GM21367 (cell line): ENCODE measurements around the gene CXXC5.
A peak's percentile ranks its signal among the peaks of the same experiment; 100 is the strongest.

Source experiments
- ATAC-seq: cut with Tn5 transposase; IDR thresholded peaks from one replicate; pipeline ENCODE4 v1.9.1; 2021; ENCODE audit not compliant: unreplicated experiment

Gene CXXC5

DNA sequence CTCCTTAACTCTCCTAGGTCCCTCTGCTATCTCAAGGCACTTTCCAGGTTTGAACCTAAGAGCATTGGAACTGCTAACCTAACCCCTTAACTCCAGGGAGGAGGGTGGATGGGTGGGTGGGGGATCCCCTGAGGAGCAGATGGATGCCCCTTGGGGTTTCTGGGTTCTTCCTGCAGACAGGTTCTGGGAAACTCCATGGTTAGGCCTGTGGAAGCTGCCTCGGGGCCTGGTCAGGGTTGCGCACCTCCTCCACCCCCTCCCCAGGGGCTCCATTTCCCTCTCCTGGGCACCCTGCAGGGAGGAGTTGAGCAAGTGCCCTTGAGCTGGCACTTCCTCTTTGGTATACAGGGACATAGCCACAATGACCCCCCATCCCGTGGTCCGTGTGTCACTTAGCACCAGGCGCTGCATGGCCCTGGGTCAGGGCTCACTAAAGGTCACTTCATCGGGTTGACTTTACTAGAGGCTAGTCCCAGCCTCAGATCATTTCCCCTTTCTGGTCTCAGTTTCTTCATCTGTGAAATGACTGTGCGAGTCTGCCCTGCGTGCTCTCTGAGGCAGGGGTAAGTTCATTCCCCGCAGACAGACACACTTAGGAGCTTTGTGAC lies 16.0 kb downstream of the CXXC5 start:
- peak; percentile 31 for ATAC-seq

DNA sequence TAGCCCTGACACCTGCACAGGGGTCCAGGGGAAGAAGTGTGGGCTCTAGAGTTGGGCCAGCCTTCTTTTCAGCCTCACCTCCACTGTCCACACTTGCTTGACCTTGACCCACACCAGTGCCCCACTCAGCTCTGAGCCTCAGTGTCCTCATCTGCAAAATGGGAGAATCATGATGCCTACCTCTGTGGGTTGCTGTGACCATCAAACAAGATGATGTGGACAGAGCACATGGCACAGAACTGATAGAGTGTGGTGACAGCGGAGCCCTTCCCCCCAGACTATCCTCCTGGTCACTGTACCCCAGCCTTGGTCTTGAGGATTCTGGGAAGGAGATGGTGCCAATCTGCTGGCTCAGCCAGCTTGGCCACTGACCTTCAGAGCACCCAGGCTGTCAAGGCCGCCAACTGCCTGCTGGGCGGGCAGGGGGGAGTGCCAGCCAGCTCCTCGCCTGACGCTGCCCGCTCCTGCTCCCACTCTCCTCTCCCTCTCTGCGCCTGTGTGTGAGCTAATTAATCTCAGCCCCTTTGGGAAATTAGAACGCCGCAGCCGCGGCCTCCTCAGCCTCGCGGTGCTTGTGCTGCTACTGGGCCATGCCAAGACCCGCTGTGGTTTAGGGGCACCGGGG lies 16.7 kb downstream of the CXXC5 start:
- no peak for ATAC-seq

DNA sequence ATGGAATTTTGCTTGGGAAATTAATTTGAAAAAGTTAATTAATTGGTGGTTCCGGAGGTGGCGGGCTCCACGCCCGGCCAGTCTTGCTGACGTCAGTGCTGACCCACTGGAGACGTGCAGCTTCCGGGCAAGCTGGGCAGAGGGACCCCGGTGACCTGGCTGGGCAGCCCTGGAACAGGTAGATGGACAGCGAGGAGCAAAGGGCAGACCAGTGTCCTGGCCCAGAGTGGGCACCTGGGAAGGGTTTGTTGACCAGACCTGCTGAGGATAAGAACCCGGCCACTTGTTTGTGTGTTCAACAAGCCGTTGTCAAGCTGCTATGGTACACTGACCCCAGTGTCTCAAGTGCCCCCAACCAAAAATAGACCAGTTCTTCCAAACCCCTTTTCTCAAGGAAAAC lies 17.5 kb downstream of the CXXC5 start:
- no peak for ATAC-seq

DNA sequence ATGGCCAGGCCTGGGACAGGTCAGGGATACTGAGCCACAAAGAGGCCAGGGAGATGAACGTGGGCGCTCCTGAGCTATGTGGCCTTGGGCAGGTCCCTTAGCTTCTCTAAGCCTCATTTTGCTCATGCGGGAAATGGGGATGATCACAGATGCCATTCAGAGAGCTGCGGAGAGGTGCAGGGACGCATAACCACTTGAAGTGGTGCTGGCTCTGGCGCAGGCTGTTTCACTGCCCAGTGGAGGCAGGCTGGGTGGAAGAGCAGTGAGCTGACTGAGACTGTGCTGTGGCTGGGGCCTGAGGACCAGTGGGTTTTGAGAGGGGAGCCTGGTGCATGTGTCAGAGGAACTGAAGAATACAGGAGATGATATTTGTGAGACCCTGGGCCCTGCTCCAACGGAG lies 18.4 kb downstream of the CXXC5 start:
- no peak for ATAC-seq

DNA sequence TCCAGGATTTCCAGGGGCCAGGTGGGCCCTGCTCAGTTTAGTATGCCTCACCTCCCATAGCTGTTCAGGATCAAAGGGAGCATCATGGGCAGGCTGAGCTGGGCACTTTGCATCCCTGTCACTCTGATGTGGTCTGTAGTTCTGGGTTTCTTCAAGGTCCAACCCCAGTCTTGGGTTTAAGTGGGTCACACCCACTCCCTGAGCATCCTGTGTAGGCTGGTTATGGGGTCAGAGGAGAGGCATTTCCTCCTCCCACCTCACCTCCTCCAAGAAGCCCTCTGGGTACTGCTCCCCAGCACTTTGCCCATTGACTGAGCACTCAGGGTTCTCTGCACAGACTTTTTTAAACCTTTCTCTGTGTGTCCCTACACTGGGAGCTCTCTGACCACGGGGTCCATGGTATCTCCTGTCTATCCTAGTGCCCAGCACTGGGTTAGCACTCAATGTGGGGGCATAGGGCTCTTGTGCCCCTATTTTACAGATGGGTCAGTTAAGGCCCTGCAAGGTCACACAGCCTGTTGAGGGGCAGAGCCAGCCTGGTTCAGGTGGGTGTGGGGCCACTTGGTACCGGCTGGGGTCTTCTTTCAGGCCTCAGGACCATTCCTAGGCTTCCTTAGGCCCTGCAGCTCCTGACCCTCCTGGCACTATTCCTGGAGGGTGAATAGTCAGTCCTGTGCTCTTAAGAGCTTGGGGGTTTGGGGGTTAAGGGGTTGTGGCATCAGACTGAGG lies 19.0 kb downstream of the CXXC5 start:
- ATAC-seq, result no peak

DNA sequence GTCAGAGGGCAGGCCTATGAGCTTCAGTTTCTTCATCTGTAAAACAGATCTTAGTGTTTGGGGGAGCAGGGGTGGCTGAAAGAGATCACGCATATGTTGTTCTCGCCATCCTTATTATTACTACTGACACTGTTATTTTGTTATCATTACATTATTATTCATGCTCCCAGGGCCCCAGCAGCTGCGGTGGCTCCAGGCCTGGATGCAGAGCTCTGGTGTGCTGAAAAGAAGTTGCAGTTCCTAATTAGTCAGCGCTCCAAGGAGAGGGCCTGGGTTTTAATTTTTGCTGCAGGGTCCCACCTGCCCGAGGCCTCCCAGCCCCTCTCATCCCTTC lies 19.5 kb downstream of the CXXC5 start:
- ATAC-seq, result no peak

DNA sequence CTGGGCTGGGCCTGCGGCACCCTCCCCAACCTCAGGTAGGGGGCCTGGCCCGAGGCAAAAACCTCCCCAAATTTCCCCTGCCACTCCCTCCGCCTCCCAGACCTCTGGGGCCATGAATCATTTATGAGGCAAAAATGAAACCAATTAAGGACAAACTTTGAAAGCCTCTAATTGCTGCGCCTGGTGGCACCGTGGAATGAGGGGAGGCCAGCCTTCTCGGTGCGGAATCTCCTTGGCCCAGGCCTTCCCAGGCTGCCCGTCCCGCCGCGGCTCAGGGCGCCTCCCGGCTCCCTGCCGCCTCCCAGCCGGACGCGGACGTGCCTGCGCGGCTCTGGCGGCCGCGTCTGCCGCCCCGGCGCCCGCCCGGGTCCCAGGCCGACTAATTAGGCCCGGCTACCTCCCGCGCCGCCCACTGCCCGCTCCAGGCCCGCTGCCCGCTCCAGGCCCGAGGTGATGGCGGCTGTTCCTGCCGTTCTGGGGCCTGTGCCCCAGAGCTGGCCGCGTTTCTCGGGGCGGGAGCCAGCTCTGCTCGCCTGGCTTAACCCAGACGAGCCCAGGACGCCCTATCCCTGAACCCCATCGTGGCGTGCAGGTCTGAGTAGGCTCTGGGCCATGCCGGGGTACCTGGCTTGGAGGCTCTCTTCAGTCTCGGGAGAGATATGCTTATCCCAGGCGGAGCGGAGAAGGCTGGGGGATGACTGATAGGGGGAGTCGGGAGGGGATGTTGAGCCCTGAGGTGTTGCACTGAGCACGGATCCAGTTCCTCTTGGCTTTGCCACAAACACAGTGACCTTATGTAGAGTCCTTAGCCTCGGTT lies 20.1 kb downstream of the CXXC5 start:
- ATAC-seq, result no peak

DNA sequence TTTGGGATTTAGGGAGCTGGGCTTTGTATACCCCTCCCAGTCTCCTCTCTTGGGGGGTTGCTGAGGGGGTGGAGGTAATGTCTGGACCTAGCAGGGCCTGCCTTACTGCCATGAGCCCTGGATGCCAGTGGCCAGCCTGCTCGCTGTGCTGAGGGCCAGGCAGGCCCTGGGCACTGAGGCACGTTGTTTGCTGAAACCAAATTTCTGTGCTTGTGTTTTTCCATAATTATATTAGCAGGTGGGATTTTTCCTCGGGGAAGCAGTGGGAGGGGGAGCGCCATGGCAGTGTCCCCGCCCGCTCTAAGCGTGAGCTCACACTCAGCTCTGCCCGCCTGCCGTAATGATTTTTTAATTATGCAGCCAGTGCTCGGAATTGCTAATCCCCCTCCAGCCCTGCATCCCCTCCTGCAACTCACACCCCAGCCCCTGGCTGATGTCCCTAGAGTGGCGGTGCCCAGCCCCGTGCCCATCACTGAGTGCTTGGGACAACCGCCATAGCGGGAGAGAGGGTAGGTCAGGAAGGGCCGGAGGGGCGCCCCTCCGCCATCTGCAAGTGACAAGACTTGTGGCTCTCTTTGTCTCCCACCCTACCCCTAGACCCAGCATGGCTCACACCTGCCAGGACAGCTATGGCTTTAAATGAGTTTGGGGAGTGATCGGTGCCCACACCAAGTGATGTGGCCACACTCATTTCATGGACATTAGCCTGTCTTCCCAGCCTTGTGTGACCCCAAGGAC lies 20.9 kb downstream of the CXXC5 start:
- no peak for ATAC-seq

DNA sequence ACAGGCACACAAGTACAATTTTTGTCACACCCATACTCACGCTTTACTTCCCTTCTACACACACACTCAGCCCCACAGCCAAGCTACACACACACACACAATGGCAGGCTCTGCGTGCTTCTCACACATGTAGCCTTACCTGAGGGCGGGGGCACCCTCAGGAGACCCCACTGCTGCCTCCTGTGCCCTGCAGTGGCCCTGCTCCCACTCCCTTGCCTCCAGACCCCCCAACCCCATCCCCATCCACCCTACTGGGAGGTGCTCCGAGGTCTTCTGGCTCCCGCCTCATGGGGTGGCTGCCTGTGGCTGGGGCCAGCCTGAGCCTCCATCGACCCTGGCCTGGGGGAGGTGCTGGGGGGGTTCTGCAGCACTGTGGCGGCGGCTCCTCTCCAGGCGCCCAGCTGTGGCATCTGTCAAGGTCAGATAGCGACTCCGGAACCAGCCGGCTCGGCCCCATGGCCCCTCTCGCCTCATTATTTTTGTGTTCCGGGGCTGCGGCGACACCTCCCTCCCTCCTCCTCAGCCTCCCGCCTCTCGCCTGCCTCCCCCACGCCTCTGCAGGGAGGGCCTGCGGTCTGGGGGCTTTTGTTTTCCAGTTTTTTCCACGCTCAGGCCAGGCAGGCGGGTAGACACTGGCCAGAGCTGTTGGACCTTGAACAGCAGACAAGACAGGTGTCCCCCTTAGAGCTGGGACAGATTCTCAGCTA lies 21.7 kb downstream of the CXXC5 start:
- no peak for ATAC-seq

DNA sequence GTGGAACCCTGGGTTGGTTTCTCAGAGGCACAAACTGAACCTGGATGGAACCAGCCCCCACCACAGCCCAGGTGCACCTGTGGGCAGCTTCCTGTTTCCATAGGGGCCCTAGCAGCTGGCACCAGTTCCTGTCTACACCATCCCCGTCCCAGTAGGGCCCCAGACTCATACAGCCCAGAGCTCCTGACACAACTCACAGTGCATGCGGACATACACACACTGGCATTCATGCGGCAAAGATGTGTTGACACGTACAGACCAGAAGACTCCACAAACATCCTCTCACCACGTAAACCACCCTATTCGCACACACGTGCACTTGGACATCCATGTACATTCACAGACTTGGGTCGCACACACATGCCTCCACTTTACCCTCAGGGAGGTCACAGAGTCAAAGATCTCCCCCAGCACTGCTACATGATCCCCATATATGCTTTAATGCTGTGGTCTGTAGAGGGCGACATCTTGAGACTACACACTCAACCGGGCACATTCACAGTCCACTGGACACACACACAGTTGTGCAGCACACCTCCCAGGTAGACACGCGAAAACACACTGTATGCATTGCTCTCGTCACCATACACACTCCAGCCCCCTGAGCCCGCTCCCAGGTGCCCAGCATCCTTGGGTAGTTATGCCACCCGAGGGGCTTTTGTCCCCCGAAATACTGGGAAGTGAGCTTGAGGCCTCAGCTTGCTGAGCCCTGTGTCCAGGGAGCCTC lies 22.4 kb downstream of the CXXC5 start:
- peak; percentile 47 for ATAC-seq

DNA sequence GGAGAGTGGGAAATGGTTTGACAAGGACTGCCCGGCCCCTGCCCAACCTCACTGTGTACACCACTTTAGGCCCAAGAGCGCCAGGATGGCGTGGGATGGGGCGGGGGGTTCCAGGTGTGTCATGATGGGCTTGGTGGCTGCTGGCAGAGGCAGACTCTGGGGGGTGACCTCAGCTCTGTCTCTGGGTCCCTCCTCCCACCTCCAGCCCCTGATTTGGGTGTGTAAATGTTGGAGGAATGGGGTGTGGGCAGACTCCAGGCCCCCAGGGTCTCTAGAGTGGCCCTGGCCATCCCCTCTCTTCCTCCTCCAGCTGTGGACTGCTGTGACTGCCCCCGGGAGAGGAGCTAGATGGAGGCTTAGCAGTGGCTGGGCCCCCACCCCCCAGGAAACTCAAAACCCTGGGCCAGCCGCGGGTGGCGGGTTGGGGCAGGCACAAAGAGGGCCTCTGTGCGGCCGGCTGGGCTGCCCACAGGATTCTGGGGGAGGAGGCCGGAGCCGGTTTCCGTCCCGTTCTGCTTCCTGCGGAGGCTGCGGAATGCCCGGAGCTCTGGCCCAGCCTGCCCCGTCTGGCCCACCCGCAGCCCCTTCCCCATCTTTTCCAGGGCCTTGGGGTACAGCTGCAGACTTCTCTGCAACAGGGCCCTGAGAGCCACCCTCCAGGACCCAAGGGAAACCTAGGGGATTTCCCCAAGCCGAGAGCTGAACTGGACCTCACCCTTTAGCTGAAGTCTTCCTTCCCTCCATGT lies 23.1 kb downstream of the CXXC5 start:
- no peak for ATAC-seq

DNA sequence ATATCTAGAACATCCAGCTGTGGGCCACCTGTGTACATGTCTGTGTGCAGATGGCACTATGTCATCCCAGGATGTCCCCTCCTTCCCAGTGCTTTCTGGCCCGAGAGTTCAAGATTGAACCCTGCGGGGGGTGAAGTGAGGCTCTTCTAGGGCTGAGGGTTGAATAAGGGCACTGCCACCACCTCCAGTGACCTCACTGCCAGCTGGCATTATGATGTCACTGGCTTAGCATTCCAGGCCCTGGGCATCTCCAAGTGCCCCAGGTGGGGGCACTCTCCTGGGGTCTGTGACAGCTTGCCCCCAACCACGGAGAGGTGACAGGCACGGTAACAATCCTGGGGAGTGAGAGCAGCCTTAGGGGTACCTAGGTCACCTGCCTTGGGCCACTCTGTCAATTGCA lies 27.1 kb downstream of the CXXC5 start:
- ATAC-seq, result no peak

DNA sequence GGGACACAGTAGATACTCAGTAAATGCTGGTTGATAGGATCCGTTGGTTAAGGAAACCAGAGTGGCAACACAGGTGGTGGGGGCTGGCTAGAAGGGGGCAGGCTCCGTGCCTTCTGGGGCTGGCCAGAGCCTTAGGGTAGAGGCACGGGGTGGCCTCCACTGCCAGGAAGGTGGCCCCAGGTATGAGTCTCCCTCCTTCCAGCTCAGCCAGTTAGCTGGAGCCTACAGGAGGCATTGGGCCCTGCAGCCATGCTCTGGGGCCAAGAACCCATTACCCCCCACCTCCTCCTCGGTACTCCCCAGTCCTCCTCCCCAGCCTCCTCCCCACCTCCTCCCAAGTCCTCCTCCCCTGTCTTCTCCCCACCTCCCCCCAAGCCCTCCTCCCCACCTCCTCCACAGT lies 27.7 kb downstream of the CXXC5 start:
- no peak for ATAC-seq

DNA sequence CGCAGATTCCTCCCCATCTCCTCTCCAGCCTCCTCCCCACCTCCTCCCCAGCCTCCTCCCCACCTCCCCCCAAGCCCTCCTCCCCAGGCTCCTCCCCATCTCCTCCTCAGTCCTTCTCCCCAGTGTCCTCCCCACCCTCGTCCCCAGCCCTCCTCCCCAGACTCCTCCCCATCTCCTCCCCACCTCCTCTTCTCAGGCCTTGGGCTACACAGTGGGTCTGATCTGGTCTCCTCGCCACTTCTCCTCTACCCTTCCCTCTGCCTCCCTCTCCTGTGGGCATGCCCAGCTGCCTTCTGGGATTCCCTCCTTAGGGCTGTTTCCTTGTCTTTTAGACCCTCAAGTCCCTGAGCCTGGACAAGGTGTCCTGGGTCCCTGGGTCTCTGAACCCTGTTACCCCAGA lies 28.3 kb downstream of the CXXC5 start:
- no peak for ATAC-seq

DNA sequence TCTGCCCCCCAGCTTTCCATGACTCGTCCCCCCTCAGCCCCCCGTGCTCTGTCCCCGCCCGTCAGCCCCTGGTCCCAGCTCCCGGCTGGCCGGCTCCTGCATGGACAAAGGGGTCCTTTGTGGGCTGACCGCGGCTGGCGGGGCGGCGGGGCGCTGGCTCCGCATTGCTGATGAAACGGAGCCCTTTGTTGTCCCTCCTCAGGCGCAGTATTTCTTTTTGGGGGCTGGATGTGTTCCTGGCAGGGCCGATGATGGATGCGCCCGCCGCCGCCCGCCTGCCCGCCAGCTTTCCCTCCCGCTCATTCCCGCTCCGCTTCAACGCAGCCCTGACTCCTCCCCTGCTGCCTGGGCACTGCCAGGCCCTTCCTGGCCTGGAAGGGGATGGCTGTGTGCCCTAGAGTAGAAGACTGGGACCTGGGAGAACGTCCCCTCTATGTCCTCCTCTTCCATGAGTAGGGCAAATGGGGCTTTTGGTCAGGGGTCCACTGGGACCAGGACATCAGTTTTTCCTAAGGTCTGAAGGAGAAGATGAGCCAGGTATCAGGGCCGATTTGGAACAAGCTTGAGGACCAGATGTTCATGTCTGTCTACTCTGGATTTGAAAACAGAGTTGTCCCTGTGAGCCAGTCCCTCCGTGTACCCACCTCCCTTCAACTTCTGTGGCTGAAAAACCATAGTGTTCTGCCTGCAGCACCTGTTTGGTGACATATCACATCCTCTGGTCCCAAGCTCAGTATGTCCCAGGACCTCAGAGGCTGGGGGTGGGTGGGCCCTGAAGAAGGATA lies 29.0 kb downstream of the CXXC5 start:
- no peak for ATAC-seq

DNA sequence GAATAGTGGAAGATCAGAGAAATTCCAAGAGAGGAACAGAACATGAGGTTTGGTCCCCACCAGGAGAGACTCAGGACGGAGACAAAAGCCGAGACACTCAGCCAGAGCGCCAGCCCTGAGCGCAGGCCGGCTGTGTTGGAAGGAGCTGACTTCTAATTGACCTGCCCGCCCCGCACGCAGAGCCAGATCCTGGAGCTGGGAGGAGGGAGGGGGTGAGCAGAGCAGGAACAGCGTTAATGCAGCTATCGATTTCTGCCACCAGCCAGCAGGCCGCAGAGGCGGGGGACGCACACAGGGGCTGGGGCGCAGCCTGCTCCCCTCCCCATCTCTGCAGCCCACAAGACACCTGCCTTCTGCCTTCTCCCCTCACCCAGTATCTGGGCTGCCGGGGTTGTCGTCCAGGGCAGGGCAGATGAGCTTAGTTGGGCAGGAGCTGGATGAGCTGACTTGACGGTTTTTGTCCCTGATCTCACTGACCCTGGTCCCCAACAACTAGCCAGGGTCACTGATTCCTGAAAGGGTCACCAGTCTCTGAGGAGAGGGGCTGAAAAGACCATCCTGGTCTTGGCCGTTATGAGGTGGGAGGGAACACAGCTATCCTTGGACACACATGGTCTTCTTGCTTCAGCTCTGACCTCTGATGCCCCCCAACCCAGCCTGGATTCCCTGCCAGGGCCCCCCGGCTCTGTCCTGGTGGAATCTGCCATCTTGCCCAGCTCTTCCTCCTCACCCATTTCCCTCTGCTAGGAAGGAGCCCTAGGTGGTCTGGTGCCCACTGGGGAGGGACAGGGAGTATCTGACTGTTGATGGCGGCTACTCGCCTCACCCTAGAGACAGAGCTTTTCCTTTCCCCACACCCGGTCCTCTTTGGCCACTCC lies 29.8 kb downstream of the CXXC5 start:
- ATAC-seq, result no peak
